ENCODE data around the gene ABTB1.

DNA sequence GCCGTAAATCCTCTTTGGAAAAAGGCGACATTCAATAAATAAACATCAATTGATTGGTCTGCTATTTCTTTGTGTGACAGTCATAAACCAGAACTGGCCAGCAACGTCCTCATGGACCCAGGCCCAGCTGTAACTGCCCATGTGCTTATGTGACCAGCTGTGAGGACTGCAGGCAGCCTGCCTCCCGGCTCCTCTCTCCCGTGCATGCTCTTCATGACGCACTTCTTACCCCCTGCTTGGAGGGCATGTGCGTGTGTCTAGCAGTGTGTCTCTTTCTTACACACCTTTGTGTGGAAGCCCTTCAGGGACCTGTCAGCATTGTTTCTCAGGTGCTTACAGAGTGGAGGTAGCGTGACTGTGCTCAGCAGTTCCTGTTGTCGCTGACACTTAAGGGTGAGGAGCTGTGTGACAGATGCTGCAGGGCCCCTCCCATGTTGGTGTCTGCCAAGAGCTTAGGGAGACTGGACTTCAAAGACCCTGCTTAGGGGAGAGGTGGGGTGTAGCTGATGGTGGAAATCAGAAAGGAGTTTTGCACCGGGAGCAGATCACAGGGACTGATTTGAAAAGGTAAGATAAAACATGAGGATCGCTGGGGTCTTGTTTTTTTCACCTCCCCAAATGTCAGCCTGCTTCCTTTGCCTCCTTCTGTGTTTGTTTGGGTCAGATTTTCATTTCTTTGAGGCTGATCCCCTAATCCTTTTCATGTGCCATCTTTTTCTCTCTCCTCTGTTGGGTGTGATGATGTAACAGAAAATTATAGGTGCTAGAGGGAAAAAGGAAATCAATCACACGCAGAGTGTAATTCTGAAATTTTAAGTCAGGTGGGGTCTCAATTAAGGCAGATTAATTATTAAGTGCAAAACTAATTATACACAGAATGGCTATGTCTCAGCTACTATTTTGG, 41.7 kb upstream of the ABTB1 start:
- TF ChIP-seq IRF2 (CRISPR knock-in tag; IDR thresholded peaks at IDR 0.05) (no peak), YY1 (IDR thresholded peaks at IDR 0.05; ENCODE audit: insufficient read depth, insufficient replicate concordance, low read depth, low read length) (no peak), ZBTB1 (CRISPR knock-in tag; IDR thresholded peaks at IDR 0.05; ENCODE audit: borderline replicate concordance) (no peak), SP2 (CRISPR knock-in tag; IDR thresholded peaks at IDR 0.05) (no peak), ZFX (CRISPR knock-in tag; IDR thresholded peaks at IDR 0.05; ENCODE audit: low read depth) (no peak), ZFP36 (IDR thresholded peaks at IDR 0.05; ENCODE audit: borderline replicate concordance, low read depth, low read length, partially characterized antibody) (no peak)
- TF ChIP-seq, protein P1, sequence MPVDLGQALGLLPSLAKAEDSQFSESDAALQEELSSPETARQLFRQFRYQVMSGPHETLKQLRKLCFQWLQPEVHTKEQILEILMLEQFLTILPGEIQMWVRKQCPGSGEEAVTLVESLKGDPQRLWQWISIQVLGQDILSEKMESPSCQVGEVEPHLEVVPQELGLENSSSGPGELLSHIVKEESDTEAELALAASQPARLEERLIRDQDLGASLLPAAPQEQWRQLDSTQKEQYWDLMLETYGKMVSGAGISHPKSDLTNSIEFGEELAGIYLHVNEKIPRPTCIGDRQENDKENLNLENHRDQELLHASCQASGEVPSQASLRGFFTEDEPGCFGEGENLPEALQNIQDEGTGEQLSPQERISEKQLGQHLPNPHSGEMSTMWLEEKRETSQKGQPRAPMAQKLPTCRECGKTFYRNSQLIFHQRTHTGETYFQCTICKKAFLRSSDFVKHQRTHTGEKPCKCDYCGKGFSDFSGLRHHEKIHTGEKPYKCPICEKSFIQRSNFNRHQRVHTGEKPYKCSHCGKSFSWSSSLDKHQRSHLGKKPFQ (CRISPR knock-in tag; IDR thresholded peaks at IDR 0.05; ENCODE audit: insufficient replicate concordance), result no peak

Measured in HepG2 (cell line).